ENCODE data around the gene F13A1.

Gene F13A1

GRCh38 chr6:6179858-6180623, 140.4 kb downstream of the F13A1 start:
- no peaks in the 10 kb centered on the region for H4K20me1 ChIP-seq (ENCODE audit: insufficient read depth, low read length)
- H3K9ac ChIP-seq (ENCODE audit: low read length), result no peak overlapping the region
- H3K27me3 ChIP-seq (ENCODE audit: insufficient read depth, low read length), result no peaks in the 10 kb centered on the region
- H3K9me3 ChIP-seq (ENCODE audit: low read length), result no peaks in the 10 kb centered on the region
- no peaks in the 10 kb centered on the region for H3K79me2 ChIP-seq (ENCODE audit: insufficient read depth, low read length)
- H3K27ac ChIP-seq (ENCODE audit: low read depth, low read length, poor library complexity, severe bottlenecking), result no peak overlapping the region
- H3K4me2 ChIP-seq (ENCODE audit: low read length), result no peak overlapping the region
- no peaks in the 10 kb centered on the region for H3K9me2 ChIP-seq (ENCODE audit: low read depth, low read length)
- TF ChIP-seq CTCF (IDR thresholded peaks at IDR 0.05; ENCODE audit: low read length) (no peak), EZH2 (IDR thresholded peaks at IDR 0.05; ENCODE audit: borderline replicate concordance, low read length) (no peak)
- no peaks in the 10 kb centered on the region for H3K4me1 ChIP-seq (ENCODE audit: insufficient read depth, low read length, severe bottlenecking)
- H3K36me3 ChIP-seq (ENCODE audit: insufficient read depth, low read length), result no peaks in the 10 kb centered on the region
- H3K4me3 ChIP-seq (ENCODE audit: low read depth, low read length, poor library complexity, severe bottlenecking), result no peak overlapping the region
- no peak overlapping the region for H2AFZ ChIP-seq (ENCODE audit: low read length)
- no peaks in the 10 kb centered on the region for H3F3A ChIP-seq (ENCODE audit: insufficient read depth, low read length)

- Histone ChIP-seq H3K27ac (ENCODE audit: low read depth, low read length, poor library complexity, severe bottlenecking) (no peak overlapping the region), H3K4me1 (ENCODE audit: insufficient read depth, low read length, severe bottlenecking) (no peaks in the 10 kb centered on the region), H3K36me3 (ENCODE audit: insufficient read depth, low read length) (no peaks in the 10 kb centered on the region), H2AFZ (ENCODE audit: low read length) (no peak overlapping the region), H4K20me1 (ENCODE audit: insufficient read depth, low read length) (no peaks in the 10 kb centered on the region), H3K9me2 (ENCODE audit: low read depth, low read length) (no peaks in the 10 kb centered on the region), H3K4me2 (ENCODE audit: low read length) (no peak overlapping the region), H3K9ac (ENCODE audit: low read length) (no peak overlapping the region), H3K4me3 (ENCODE audit: low read depth, low read length, poor library complexity, severe bottlenecking) (no peak overlapping the region), H3F3A (ENCODE audit: insufficient read depth, low read length) (no peaks in the 10 kb centered on the region), H3K9me3 (ENCODE audit: low read length) (no peaks in the 10 kb centered on the region), H3K27me3 (ENCODE audit: insufficient read depth, low read length) (no peaks in the 10 kb centered on the region), H3K79me2 (ENCODE audit: insufficient read depth, low read length) (no peaks in the 10 kb centered on the region)
- TF ChIP-seq CTCF (IDR thresholded peaks at IDR 0.05; ENCODE audit: low read length), result no peak
- TF ChIP-seq EZH2 (IDR thresholded peaks at IDR 0.05; ENCODE audit: borderline replicate concordance, low read length), result no peak
Observed at GRCh38 chr6:6178795-6179194, 141.7 kb downstream of the F13A1 start.

GRCh38 chr6:6177754-6178153, 142.7 kb downstream of the F13A1 start:
- Histone ChIP-seq H3K36me3 (ENCODE audit: insufficient read depth, low read length) (no peaks in the 10 kb centered on the region), H3K9me2 (ENCODE audit: low read depth, low read length) (no peaks in the 10 kb centered on the region), H4K20me1 (ENCODE audit: insufficient read depth, low read length) (no peaks in the 10 kb centered on the region), H3K9me3 (ENCODE audit: low read length) (no peaks in the 10 kb centered on the region), H3K27me3 (ENCODE audit: insufficient read depth, low read length) (no peaks in the 10 kb centered on the region), H2AFZ (ENCODE audit: low read length) (no peak overlapping the region), H3K27ac (ENCODE audit: low read depth, low read length, poor library complexity, severe bottlenecking) (no peak overlapping the region), H3F3A (ENCODE audit: insufficient read depth, low read length) (no peaks in the 10 kb centered on the region), H3K9ac (ENCODE audit: low read length) (no peak overlapping the region), H3K4me2 (ENCODE audit: low read length) (no peak overlapping the region), H3K4me1 (ENCODE audit: insufficient read depth, low read length, severe bottlenecking) (no peaks in the 10 kb centered on the region), H3K79me2 (ENCODE audit: insufficient read depth, low read length) (no peaks in the 10 kb centered on the region), H3K4me3 (ENCODE audit: low read depth, low read length, poor library complexity, severe bottlenecking) (no peak overlapping the region)
- TF ChIP-seq CTCF (IDR thresholded peaks at IDR 0.05; ENCODE audit: low read length), result no peak
- no peak for TF ChIP-seq EZH2 (IDR thresholded peaks at IDR 0.05; ENCODE audit: borderline replicate concordance, low read length)

Measured in OCI-LY1 (cell line).